IMR-90 (cell line): ENCODE data around the gene BGN. TPM values are rescaled to one million over a fixed set of nuclear protein-coding genes. Genes with fewer than 3 reads are reported as not detected.
A peak's percentile ranks its signal among the peaks of the same experiment; 100 is the strongest.

ENCODE experiments used
- ATAC-seq: fragments of 200-7000 bp; cut with Tn5 transposase; 2 replicates; pipeline ENCODE4 v1.9.1; 2020; ENCODE audit warnings: low read depth, mild to moderate bottlenecking, moderate library complexity
- BruUV-seq: library from RNA; stranded (reverse); fragments of 400-500 nt; replicated peaks from 2 replicates; lab custom pipeline; 2021; lab: Mats Ljungman, UMichigan
- CTCF ChIA-PET: fragments of 300-600 bp; formaldehyde crosslinking; extraction: SDS; loops from one replicate; lab custom pipeline; 2021; ENCODE audit warnings: antibody characterized with exemption; lab: Yijun Ruan, JAX
- POLR2A ChIA-PET: fragments of 300-600 bp; sonication (Branson Sonifier 250); formaldehyde crosslinking; loops from one replicate; lab custom pipeline; 2022; ENCODE audit warnings: antibody characterized with exemption; ENCODE audit not compliant: unreplicated experiment; lab: Charles Lee
- DNase-seq: peaks from one replicate; pipeline ENCODE4 v3.0.0; 2013
- H2AFZ ChIP-seq: replicated peaks from 2 replicates; pipeline ENCODE3; 2013; ENCODE audit warnings: low read length, mild to moderate bottlenecking; ENCODE audit not compliant: poor library complexity
- H2AK5ac ChIP-seq: 2 replicates; pipeline ENCODE4 v1.6.1; 2013; ENCODE audit warnings: low read depth, low read length, inconsistent platforms
- H2AK9ac ChIP-seq: replicated peaks from 2 replicates; pipeline ENCODE3; 2013; ENCODE audit warnings: mild to moderate bottlenecking, low read depth, low read length, moderate library complexity; ENCODE audit not compliant: poor library complexity
- H2BK120ac ChIP-seq: 2 replicates; pipeline ENCODE4 v1.6.1; 2013; ENCODE audit warnings: low read depth, low read length, inconsistent platforms
- H2BK15ac ChIP-seq: 3 replicates; pipeline ENCODE4 v1.6.1; 2013; ENCODE audit warnings: low read depth, low read length, inconsistent platforms
- H2BK20ac ChIP-seq: 2 replicates; pipeline ENCODE4 v1.6.1; 2013; ENCODE audit warnings: low read depth, mild to moderate bottlenecking, inconsistent platforms, low read length, moderate library complexity
- H2BK5ac ChIP-seq: 2 replicates; pipeline ENCODE4 v1.6.1; 2013; ENCODE audit warnings: mild to moderate bottlenecking, low read depth, low read length, inconsistent platforms; ENCODE audit not compliant: poor library complexity, severe bottlenecking
- H3K14ac ChIP-seq: replicated peaks from 2 replicates; pipeline ENCODE4 v1.6.1; 2013; ENCODE audit warnings: low read depth, low read length, inconsistent platforms
- H3K18ac ChIP-seq: 2 replicates; pipeline ENCODE4 v1.6.1; 2013; ENCODE audit warnings: low read depth, low read length, control low read depth
- H3K23ac ChIP-seq: 2 replicates; pipeline ENCODE4 v1.6.1; 2013; ENCODE audit warnings: low read depth, low read length, inconsistent platforms
- H3K27ac ChIP-seq: 2 replicates; pipeline ENCODE4 v1.5.1; 2013; ENCODE audit warnings: mild to moderate bottlenecking, control low read depth, low read length; ENCODE audit not compliant: insufficient read depth
- H3K27me3 ChIP-seq: 2 replicates; pipeline ENCODE4 v1.6.1; 2013; ENCODE audit warnings: low read length; ENCODE audit not compliant: control insufficient read depth, insufficient read depth
- H3K36me3 ChIP-seq: 2 replicates; pipeline ENCODE4 v1.6.1; 2013; ENCODE audit warnings: low read length, mixed read lengths; ENCODE audit not compliant: control insufficient read depth, insufficient read depth
- H3K4ac ChIP-seq: 2 replicates; pipeline ENCODE4 v1.6.1; 2013; ENCODE audit warnings: low read depth, low read length, inconsistent platforms
- H3K4me1 ChIP-seq: 2 replicates; pipeline ENCODE4 v1.6.1; 2013; ENCODE audit warnings: low read length, mixed read lengths; ENCODE audit not compliant: control insufficient read depth, insufficient read depth
- H3K4me2 ChIP-seq: 2 replicates; pipeline ENCODE4 v1.6.1; 2013; ENCODE audit warnings: low read depth, mild to moderate bottlenecking, control low read depth, low read length, moderate library complexity
- H3K4me3 ChIP-seq: 2 replicates; pipeline ENCODE4 v1.5.1; 2013; ENCODE audit warnings: low read depth, mild to moderate bottlenecking, control low read depth, low read length, moderate library complexity; ENCODE audit not compliant: insufficient read depth
- H3K56ac ChIP-seq: 2 replicates; pipeline ENCODE4 v1.6.1; 2013; ENCODE audit warnings: low read length, inconsistent platforms; ENCODE audit not compliant: insufficient read depth; ENCODE audit errors: extremely low read depth
- H3K79me1 ChIP-seq, 2 experiments: 2 replicates each; pipeline ENCODE4 v1.6.1; 2013; ENCODE audit warnings: low read length in 2 of 2, inconsistent platforms in 1 of 2, low read depth in 1 of 2
- H3K9ac ChIP-seq: 2 replicates; pipeline ENCODE4 v1.6.1; 2013; ENCODE audit warnings: low read depth, low read length, control low read depth
- H3K9me1 ChIP-seq: 2 replicates; pipeline ENCODE4 v1.6.1; 2013; ENCODE audit warnings: low read length, inconsistent platforms; ENCODE audit not compliant: insufficient read depth
- H3K9me3 ChIP-seq: 2 replicates; pipeline ENCODE4 v1.6.1; 2013; ENCODE audit warnings: low read length; ENCODE audit not compliant: control insufficient read depth, insufficient read depth
- H4K20me1 ChIP-seq: 2 replicates; pipeline ENCODE4 v1.6.1; 2013; ENCODE audit warnings: low read length, inconsistent platforms; ENCODE audit not compliant: insufficient read depth
- H4K5ac ChIP-seq: 2 replicates; pipeline ENCODE4 v1.6.1; 2013; ENCODE audit warnings: mild to moderate bottlenecking, low read depth, low read length, control low read depth
- H4K8ac ChIP-seq, 2 experiments: 2 replicates each; pipeline ENCODE4 v1.6.1; 2013; ENCODE audit warnings: low read depth in 2 of 2, low read length in 2 of 2, control low read depth in 1 of 2, inconsistent platforms in 1 of 2
- H4K91ac ChIP-seq: 2 replicates; pipeline ENCODE4 v1.6.1; 2013; ENCODE audit warnings: low read depth, low read length, inconsistent platforms; ENCODE audit not compliant: insufficient read depth
- WGBS, 2 experiments: methylation state at CpG; one replicate each; pipeline versions ENCODE4 v1.1.5 to v1.1.7; 2013; ENCODE audit warnings: missing lambda C conversion rate in 2 of 2; ENCODE audit not compliant: insufficient read length in 1 of 2; ENCODE audit errors: extremely low coverage in 2 of 2; 5-methylcytosine and 5-hydroxymethylcytosine counted together
- dilution Hi-C: fragments of 300-500 bp; cut with HindIII; formaldehyde crosslinking; loops from one replicate; pipeline ENCODE4 v1.14.3; 2018; ENCODE audit warnings: low sequenced_read_pairs; ENCODE audit not compliant: unreplicated experiment
- in situ Hi-C: fragments of 300-500 bp; cut with MboI; formaldehyde crosslinking; loops from 3 replicates; pipeline ENCODE4 v1.14.3; 2019; ENCODE audit warnings: low sequenced_read_pairs, inconsistent platforms, mixed read lengths
- intact Hi-C: fragments of 100-400 bp; cut with micrococcal nuclease; formaldehyde crosslinking; loops from 2 replicates; pipeline ENCODE4 v1.10.0; 2022
- polyA plus RNA-seq, 3 experiments: library from polyadenylated mRNA; depleted of rRNA; stranded (reverse); fragments of >200 nt; gene quantifications; 2 replicates each; pipeline ENCODE4 v1.2.3, GENCODE V29; 2012; ENCODE audit warnings: low replicate concordance in 1 of 3
- total RNA-seq: library from RNA; depleted of rRNA; stranded (reverse); fragments of >200 nt; gene quantifications from 2 replicates; pipeline ENCODE4 v1.2.3, GENCODE V29; 2012
- TF ChIP-seq, protein P1 (sequence below): conservative IDR thresholded peaks from 2 replicates; pipeline ENCODE4 v1.5.1; 2012; ENCODE audit warnings: mild to moderate bottlenecking, low read depth, low read length, improper control_type of control experiment

The BGN gene
- total and polyA plus RNA-seq, 2 of the 4 experiments (the other 2 are of a cell fraction), result 11.3 to 298 TPM

DNA sequence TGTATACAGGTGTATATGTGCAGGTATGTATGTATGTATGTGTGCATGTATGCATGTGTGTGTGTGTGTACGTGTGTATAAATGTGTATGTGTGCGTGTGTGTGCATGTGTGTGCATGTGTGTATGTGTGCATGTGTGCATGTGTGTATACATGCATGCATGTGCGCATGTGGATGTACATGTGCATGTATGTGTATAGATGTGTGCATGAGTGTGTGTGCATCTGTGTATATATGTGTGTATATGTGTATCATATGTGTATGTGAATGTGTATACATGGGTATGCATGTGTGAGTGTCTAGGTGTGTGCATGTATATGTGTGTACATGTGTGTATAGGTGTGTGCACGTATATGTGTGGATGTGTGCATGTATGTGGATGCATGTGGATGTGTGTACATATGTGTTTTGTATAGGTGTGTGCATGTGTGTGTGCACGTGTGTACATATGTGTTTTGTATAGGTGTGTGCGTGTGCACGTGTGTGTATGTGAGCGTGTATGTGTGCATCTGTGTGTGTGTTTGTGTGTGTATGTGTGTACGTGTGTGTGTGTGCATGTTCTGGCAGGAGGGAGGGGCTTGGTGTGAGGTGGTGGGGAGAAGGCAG, 6.0 kb downstream of the BGN start:
- H2BK5ac ChIP-seq, result peak overlapping the region; percentile 54
- H4K8ac ChIP-seq, result no peak overlapping the region
- ATAC-seq (no peak), DNase-seq (no peak)
- no peak overlapping the region for H2AFZ ChIP-seq
- dilution Hi-C loops (no loop called here), in situ Hi-C loops (no loop called here), intact Hi-C loops (no loop called here)
- ChIA-PET POLR2A (no interaction called here), CTCF (no interaction called here)
- peaks cover 6 to 13% of the 10 kb centered on the region in 2 experiments for H3K79me1 ChIP-seq
- no peaks in the 10 kb centered on the region for H3K9me1 ChIP-seq
- H3K27me3 ChIP-seq, result no peaks in the 10 kb centered on the region
- H3K18ac ChIP-seq, result no peak overlapping the region
- H3K4me2 ChIP-seq, result no peak overlapping the region
- no peak overlapping the region for H3K27ac ChIP-seq
- H3K56ac ChIP-seq, result no peak overlapping the region
- H3K23ac ChIP-seq, result no peak overlapping the region
- no peak overlapping the region for H2BK120ac ChIP-seq
- H2AK9ac ChIP-seq, result no peak overlapping the region
- H3K4me3 ChIP-seq, result no peak overlapping the region
- H2BK15ac ChIP-seq, result no peak overlapping the region
- peaks cover 6% of the 10 kb centered on the region for H4K20me1 ChIP-seq
- TF ChIP-seq, protein P1, sequence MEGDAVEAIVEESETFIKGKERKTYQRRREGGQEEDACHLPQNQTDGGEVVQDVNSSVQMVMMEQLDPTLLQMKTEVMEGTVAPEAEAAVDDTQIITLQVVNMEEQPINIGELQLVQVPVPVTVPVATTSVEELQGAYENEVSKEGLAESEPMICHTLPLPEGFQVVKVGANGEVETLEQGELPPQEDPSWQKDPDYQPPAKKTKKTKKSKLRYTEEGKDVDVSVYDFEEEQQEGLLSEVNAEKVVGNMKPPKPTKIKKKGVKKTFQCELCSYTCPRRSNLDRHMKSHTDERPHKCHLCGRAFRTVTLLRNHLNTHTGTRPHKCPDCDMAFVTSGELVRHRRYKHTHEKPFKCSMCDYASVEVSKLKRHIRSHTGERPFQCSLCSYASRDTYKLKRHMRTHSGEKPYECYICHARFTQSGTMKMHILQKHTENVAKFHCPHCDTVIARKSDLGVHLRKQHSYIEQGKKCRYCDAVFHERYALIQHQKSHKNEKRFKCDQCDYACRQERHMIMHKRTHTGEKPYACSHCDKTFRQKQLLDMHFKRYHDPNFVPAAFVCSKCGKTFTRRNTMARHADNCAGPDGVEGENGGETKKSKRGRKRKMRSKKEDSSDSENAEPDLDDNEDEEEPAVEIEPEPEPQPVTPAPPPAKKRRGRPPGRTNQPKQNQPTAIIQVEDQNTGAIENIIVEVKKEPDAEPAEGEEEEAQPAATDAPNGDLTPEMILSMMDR, result no peak
- H3K4me1 ChIP-seq, result no peaks in the 10 kb centered on the region
- no peak overlapping the region for H2AK5ac ChIP-seq
- H3K4ac ChIP-seq, result no peak overlapping the region
- no peaks in the 10 kb centered on the region; the same call in 1 of the 2 replicates for H3K9me3 ChIP-seq
- peaks cover 1% of the 10 kb centered on the region; the same call in 1 of the 2 replicates for H3K36me3 ChIP-seq
- H4K5ac ChIP-seq, result no peak overlapping the region
- 83% methylated on average over 7 of the region's 9 CpGs; no CpG with 5 or more reads in 1 of the 2 experiments for WGBS, 2 experiments
- no peak overlapping the region for H3K14ac ChIP-seq
- no TSS peak for BruUV-seq
- H2BK20ac ChIP-seq, result no peak overlapping the region
- H3K9ac ChIP-seq, result no peak overlapping the region
- no peak overlapping the region for H4K91ac ChIP-seq
